Ascending aorta (tissue), 2 donors: ENCODE results near the gene USP47. TPM values are rescaled to one million over a fixed set of nuclear protein-coding genes. Genes with fewer than 3 reads are reported as not detected.

ENCODE experiments used
- DNase-seq, 2 donors: peaks; one replicate each; pipeline ENCODE4 v3.0.0-alpha.2; 2019; ENCODE audit warnings: low spot score in 2 of 2
- H3K27ac ChIP-seq, 2 donors: fragments of 200-600 bp; sonication (generic); one replicate each; pipeline ENCODE4 v1.5.1; 2016 to 2017; ENCODE audit warnings: mild to moderate bottlenecking in 1 of 2
- H3K27me3 ChIP-seq: fragments of 200-600 bp; sonication (generic); one replicate; pipeline ENCODE4 v1.5.1; 2017
- H3K36me3 ChIP-seq, 2 donors: fragments of 200-600 bp; sonication (generic); one replicate each; pipeline ENCODE4 v1.5.1; 2016
- H3K4me1 ChIP-seq, 2 donors: fragments of 200-600 bp; sonication (generic); one replicate each; pipeline ENCODE4 v1.5.1; 2016 to 2017; ENCODE audit warnings: mild to moderate bottlenecking in 1 of 2
- H3K4me3 ChIP-seq, 2 donors: fragments of 200-600 bp; sonication (generic); one replicate each; pipeline ENCODE4 v1.5.1; 2016 to 2017; ENCODE audit warnings: mild to moderate bottlenecking in 1 of 2
- H3K9me3 ChIP-seq, 2 donors: fragments of 200-600 bp; sonication (generic); one replicate each; pipeline ENCODE4 v1.5.1; 2016
- intact Hi-C: fragments of 100-400 bp; cut with DNase I; formaldehyde crosslinking; loops from one replicate; pipeline ENCODE4 v1.15.1; 2023
- total RNA-seq: library from RNA; depleted of rRNA; stranded (reverse); fragments of >200 nt; gene quantifications from one replicate; pipeline ENCODE4 v1.1.0, GENCODE V29; 2016
- TF ChIP-seq, protein P1 (sequence below), 3 experiments: fragments of 200-600 bp in 2 of 3; fragments of 450-650 bp in 1 of 3; sonication (generic) in 2 of 3; IDR thresholded peaks; one replicate each; pipeline ENCODE4 v1.5.1; 2016 to 2019; ENCODE audit warnings: antibody characterized with exemption in 3 of 3, mild to moderate bottlenecking in 1 of 3, moderate library complexity in 1 of 3

The USP47 gene
- total RNA-seq, 1 donor from 2014 or later = 18.2 TPM

DNA sequence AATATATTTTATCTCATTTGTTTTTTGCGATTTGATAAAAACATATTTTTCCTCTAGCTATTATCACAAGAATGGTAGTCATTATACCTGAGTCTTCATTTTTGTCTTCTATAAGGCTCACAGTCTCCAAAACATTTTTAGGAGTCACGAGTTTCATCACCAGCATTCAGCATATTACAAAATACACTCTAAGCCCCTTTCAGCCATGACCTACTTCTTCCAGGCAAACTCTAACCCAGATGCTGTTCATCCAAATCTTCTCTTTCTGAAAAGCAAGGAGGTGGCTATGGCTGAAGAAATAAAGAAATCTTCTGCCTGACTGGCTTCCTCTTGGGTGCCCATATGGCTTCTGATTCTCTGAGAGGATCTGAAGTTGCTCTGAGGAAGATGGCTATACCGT is 35.7 kb upstream of the USP47 start:
- Histone ChIP-seq H3K36me3 (no peaks in the 10 kb centered on the region), H3K4me1 (peaks cover 0 to 3% of the 10 kb centered on the region in 2 donors), H3K4me3 (no peak overlapping the region), H3K27ac (no peak overlapping the region), H3K9me3 (no peaks in the 10 kb centered on the region), H3K27me3 (no peaks in the 10 kb centered on the region)
- intact Hi-C loops = loop anchor here (10.0 kb wide), 1 partner anchor 479 kb away; no protein-coding TSS in a partner anchor
- TF ChIP-seq, protein P1, sequence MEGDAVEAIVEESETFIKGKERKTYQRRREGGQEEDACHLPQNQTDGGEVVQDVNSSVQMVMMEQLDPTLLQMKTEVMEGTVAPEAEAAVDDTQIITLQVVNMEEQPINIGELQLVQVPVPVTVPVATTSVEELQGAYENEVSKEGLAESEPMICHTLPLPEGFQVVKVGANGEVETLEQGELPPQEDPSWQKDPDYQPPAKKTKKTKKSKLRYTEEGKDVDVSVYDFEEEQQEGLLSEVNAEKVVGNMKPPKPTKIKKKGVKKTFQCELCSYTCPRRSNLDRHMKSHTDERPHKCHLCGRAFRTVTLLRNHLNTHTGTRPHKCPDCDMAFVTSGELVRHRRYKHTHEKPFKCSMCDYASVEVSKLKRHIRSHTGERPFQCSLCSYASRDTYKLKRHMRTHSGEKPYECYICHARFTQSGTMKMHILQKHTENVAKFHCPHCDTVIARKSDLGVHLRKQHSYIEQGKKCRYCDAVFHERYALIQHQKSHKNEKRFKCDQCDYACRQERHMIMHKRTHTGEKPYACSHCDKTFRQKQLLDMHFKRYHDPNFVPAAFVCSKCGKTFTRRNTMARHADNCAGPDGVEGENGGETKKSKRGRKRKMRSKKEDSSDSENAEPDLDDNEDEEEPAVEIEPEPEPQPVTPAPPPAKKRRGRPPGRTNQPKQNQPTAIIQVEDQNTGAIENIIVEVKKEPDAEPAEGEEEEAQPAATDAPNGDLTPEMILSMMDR (IDR thresholded peaks at IDR 0.05) = no peak
- DNase-seq = no peak

DNA sequence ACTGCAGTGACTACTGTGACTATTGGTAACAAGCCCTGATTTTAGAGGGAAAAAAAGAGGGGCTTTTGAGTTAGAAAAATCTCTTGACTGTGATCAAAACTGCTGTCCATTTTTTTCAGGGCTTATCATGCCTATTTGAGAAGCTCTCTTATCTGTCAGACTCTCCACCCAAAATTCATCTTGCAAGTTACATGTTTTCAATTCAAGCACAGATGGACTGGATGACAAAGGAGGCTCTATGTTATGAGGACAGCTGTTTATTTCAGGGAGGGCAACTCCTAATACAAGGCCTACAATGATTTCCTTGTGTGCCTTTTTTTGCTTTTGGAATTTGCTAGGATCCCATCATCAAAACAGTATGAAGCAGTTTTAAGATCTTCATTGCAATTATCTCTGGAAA is 35.2 kb upstream of the USP47 start:
- TF ChIP-seq, protein P1 (IDR thresholded peaks at IDR 0.05) = no peak
- Histone ChIP-seq H3K36me3 (no peaks in the 10 kb centered on the region), H3K4me1 (peaks cover 0 to 3% of the 10 kb centered on the region in 2 donors), H3K27ac (no peak overlapping the region), H3K4me3 (no peak overlapping the region), H3K9me3 (no peaks in the 10 kb centered on the region), H3K27me3 (no peaks in the 10 kb centered on the region)
- DNase-seq = no peak
- intact Hi-C loops = loop anchor here (10.0 kb wide), 1 partner anchor 478 kb away; no protein-coding TSS in a partner anchor

DNA sequence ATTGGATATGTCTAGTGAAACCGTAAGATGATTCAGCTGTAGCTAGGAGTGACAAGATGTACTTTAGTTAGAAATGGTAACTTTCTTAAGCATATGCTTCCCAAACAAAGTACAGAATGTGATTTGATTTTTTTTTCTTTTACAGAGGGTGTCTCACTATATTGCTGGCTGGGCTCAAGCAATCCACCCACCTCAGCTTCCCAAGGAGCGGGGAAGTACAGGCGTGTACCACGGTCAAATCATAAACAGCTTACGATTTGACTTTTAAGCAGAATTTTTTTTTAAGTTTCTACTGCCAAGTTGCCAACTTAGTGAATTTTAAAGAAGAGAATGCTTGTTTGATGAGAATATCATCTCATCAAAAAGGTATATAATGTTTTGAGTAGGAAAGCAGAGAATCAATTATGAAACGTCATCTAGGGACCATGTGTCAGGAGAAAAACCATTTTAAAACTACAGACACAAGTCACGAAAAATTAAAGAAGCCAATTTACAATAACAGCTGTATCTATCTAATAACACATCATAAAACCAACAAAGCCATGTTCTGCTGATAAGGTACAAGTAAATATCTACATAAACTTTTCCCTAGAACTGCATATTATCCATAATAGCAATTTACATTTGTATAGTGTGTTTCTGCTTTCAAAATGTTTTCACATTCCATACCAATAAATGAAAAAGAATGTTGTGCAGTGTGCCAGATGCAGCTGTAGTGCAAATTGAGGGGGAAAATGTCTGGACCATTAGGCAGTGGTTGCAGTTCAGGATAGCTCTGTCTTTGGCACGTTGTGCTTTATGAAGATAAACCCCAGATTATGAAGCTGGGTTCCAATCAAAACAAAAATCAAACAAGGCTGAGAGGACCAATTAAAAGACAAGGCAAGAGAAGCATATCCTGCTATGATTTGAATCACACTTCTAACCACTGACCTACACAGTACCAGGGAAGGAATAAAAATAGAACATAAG is 33.7 kb upstream of the USP47 start:
- TF ChIP-seq, protein P1 (IDR thresholded peaks at IDR 0.05) = no peak
- DNase-seq = no peak
- intact Hi-C loops = loop anchor here (10.0 kb wide), 1 partner anchor 477 kb away; no protein-coding TSS in a partner anchor
- Histone ChIP-seq H3K36me3 (no peaks in the 10 kb centered on the region), H3K9me3 (no peaks in the 10 kb centered on the region), H3K4me1 (peaks cover 0 to 9% of the 10 kb centered on the region in 2 donors), H3K27ac (no peak overlapping the region), H3K27me3 (no peaks in the 10 kb centered on the region), H3K4me3 (no peak overlapping the region)

DNA sequence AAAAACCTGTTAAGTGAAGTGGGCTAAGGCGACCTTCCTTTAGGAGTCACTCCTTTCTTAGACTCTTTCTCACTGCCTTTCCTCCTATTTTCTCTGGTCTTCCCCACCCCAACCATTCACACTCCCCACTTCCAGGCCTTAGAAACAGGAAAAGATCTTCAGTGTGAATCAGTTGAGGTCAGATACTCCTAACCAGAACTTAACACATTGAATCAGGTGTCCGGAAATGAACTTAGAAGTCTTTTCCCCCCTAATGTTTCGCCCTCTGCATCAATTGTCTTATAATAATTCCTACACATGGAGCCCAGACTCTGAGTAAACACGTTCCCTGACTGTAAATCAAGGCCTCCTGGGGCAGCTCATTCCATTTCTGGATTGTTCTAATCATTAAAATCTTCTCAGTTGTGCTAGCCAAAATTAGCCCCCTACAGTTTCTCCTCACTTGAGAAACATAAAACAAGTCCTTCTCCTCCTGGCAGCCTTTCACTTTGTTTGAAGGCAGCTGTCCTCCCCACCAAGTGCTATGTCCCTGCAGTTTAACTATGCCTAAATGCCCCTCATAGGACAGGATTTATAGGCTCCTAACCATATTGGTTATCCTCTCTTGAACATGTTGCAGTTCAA is 32.7 kb upstream of the USP47 start:
- intact Hi-C loops = loop anchor here (10.0 kb wide), 1 partner anchor 476 kb away; no protein-coding TSS in a partner anchor
- Histone ChIP-seq H3K4me3 (no peak overlapping the region), H3K4me1 (peaks cover 0 to 9% of the 10 kb centered on the region in 2 donors), H3K27ac (no peak overlapping the region), H3K36me3 (no peaks in the 10 kb centered on the region), H3K9me3 (no peaks in the 10 kb centered on the region), H3K27me3 (no peaks in the 10 kb centered on the region)
- TF ChIP-seq, protein P1 (IDR thresholded peaks at IDR 0.05) = no peak
- DNase-seq = no peak

DNA sequence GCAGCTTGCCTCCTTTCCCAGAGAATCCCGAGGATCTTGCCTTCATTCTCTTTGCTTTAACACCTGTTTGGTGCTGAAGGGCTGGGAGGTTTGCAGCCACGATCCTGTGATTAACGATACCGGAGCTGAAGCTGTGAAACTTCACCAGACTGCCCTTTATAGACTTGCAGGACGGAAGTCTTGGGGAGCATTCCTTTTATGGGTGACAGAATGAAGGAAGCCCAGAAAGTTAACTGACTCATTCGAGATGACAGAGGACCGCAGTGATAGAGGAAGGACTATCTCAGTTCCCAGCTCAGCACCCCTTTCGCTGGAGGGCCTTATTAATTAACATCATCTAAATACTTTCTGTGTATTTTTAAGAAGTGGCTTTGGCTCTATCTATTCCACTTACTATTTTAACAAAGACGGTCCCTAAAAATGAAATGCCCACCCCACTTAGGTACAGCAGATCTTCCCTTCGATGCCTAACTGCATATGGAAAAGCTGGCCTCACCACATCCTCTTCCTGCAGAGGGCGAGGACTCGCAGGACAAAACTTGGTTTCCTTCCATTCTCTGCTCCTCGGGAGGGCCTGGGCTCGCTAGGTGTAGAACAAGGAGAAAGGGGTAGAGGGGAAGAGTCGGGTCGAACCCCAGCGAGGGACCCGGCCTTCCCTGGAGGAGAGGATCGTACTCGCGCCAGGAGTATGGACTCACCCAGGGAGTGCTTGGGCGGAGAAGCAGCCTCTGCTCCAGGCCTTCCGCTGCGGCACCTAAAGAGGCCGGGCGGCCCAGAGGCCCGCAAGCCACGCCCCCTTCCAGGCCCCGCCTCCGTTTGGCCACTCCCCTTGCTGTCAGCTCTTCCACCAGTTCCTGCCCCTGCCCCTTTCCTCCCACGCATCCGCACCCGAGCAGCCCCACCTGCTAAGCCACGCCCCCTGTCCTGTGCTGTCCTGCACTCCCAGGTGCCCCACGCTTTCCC is 30.7 kb upstream of the USP47 start:
- H3K9me3 ChIP-seq = no peaks in the 10 kb centered on the region
- H3K27ac ChIP-seq = no peak overlapping the region
- H3K27me3 ChIP-seq = no peaks in the 10 kb centered on the region
- H3K4me3 ChIP-seq = no peak overlapping the region
- intact Hi-C loops = no loop called here
- peaks cover 0 to 9% of the 10 kb centered on the region in 2 donors for H3K4me1 ChIP-seq
- H3K36me3 ChIP-seq = no peaks in the 10 kb centered on the region
- TF ChIP-seq, protein P1 (IDR thresholded peaks at IDR 0.05) = no peak
- DNase-seq = no peak
